ENCODE data around the gene CEACAM16.
"Not testable (repeated sequence)": the region's sequence is repeated elsewhere in the genome, so short reads cannot be mapped to it uniquely, and the experiment has no call there.

The CEACAM16 gene

GRCh38 chr19:44704982-44705381 is 6.0 kb downstream of the CEACAM16 start:
- no peak for DNase-seq

GRCh38 chr19:44705502-44706010 is 6.6 kb downstream of the CEACAM16 start:
- DNase-seq, result no peak

- no peak for DNase-seq
These were observed 7.7 kb downstream of the CEACAM16 start for GRCh38 chr19:44706506-44707236.

- DNase-seq, result no peak
These were observed 8.8 kb downstream of the CEACAM16 start for GRCh38 chr19:44707794-44708193.

GRCh38 chr19:44708940-44709339 is 10.0 kb downstream of the CEACAM16 start:
- no peak for DNase-seq

GRCh38 chr19:44709434-44710266 is 10.7 kb downstream of the CEACAM16 start:
- not testable (repeated sequence) for DNase-seq

- DNase-seq, result no peak
These were observed 11.5 kb downstream of the CEACAM16 start for GRCh38 chr19:44710483-44710882.

- DNase-seq, result no peak
These were observed 14.0 kb downstream of the CEACAM16 start for GRCh38 chr19:44712864-44713515.

GRCh38 chr19:44714597-44715169 is 15.7 kb downstream of the CEACAM16 start:
- DNase-seq, result no peak

- DNase-seq, result no peak
These were observed 18.7 kb downstream of the CEACAM16 start for GRCh38 chr19:44717603-44718002.

- DNase-seq, result no peak
These were observed 19.7 kb downstream of the CEACAM16 start for GRCh38 chr19:44718441-44719261.

- DNase-seq, result no peak
These were observed 20.3 kb downstream of the CEACAM16 start for GRCh38 chr19:44719262-44719701.

- not testable (repeated sequence) for DNase-seq
These were observed 21.4 kb downstream of the CEACAM16 start for GRCh38 chr19:44720396-44720795.

GRCh38 chr19:44720945-44721344 is 22.0 kb downstream of the CEACAM16 start:
- no peak for DNase-seq

GRCh38 chr19:44721369-44721768 is 22.4 kb downstream of the CEACAM16 start:
- DNase-seq, result not testable (repeated sequence)

GRCh38 chr19:44722131-44723121 is 23.5 kb downstream of the CEACAM16 start:
- no peak for DNase-seq

- DNase-seq, result no peak
These were observed 24.5 kb downstream of the CEACAM16 start for GRCh38 chr19:44723299-44723951.

GRCh38 chr19:44723952-44724319 is 25.0 kb downstream of the CEACAM16 start:
- DNase-seq, result peak; percentile 44 to 74 (median 52)

GRCh38 chr19:44725251-44725650 is 26.3 kb downstream of the CEACAM16 start:
- DNase-seq, result no peak

- DNase-seq, result no peak
These were observed 26.7 kb downstream of the CEACAM16 start for GRCh38 chr19:44725684-44726083.

All from NCI-H1417 (cell line).